Heart right ventricle (tissue), 16 donors: ENCODE measurements around the gene GAST. TPM values are rescaled to one million over a fixed set of nuclear protein-coding genes. Genes with fewer than 3 reads are reported as not detected.

ENCODE experiments used
- ATAC-seq, 8 donors: fragments of 200-7000 bp; cut with Tn5 transposase; one replicate each; pipeline ENCODE4 v1.9.1; 2020; ENCODE audit warnings: mild to moderate bottlenecking in 8 of 8, moderate library complexity in 8 of 8, moderate number of reproducible peaks in 1 of 8
- DNase-seq, 2 donors: peaks; one replicate each; pipeline ENCODE4 v3.0.0-alpha.2; 2020
- H3K27ac ChIP-seq, 10 donors: fragments of 200-600 bp; sonication (generic) in 2 of 10; one replicate each; pipeline versions ENCODE4 v1.5.0 to v1.8.0; 2020 to 2022; ENCODE audit warnings: mild to moderate bottlenecking in 3 of 10
- H3K27me3 ChIP-seq, 7 donors: fragments of 200-600 bp; one replicate each; pipeline ENCODE4 v1.8.0; 2021 to 2022; ENCODE audit warnings: mild to moderate bottlenecking in 2 of 7
- H3K36me3 ChIP-seq, 9 donors: fragments of 200-600 bp; sonication (generic) in 1 of 9; one replicate each; pipeline versions ENCODE4 v1.5.0 to v1.8.0; 2020 to 2022; ENCODE audit warnings: mild to moderate bottlenecking in 2 of 9
- H3K4me1 ChIP-seq, 9 donors: fragments of 200-600 bp; sonication (generic) in 1 of 9; one replicate each; pipeline versions ENCODE4 v1.5.0 to v1.8.0; 2020 to 2022; ENCODE audit warnings: mild to moderate bottlenecking in 4 of 9
- H3K4me3 ChIP-seq, 10 donors: fragments of 200-600 bp; sonication (generic) in 2 of 10; one replicate each; pipeline versions ENCODE4 v1.5.0 to v1.8.0; 2020 to 2022; ENCODE audit warnings: mild to moderate bottlenecking in 7 of 10, moderate library complexity in 2 of 10
- H3K9me3 ChIP-seq, 11 donors: fragments of 200-600 bp in 10 of 11; sonication (generic) in 2 of 11; one replicate each; pipeline versions ENCODE4 v1.5.0 to v1.8.0; 2013 to 2022; ENCODE audit warnings: mild to moderate bottlenecking in 2 of 11, control low read depth in 1 of 11, moderate library complexity in 1 of 11
- CTCF ChIP-seq, 9 donors: fragments of 200-600 bp; sonication (generic) in 2 of 9; IDR thresholded peaks; one replicate each; pipeline versions ENCODE4 v1.5.0 to v1.8.0; 2021 to 2022; ENCODE audit warnings: antibody characterized with exemption in 9 of 9, mild to moderate bottlenecking in 5 of 9, moderate library complexity in 1 of 9
- WGBS, 2 donors: extraction: QIAGEN DNeasy Blood & Tissue Kit; methylation state at CpG; one replicate each; pipeline ENCODE4 v1.1.7; 2013; ENCODE audit warnings: inconsistent platforms in 1 of 2; 5-methylcytosine and 5-hydroxymethylcytosine counted together
- intact Hi-C, 10 donors: fragments of 100-400 bp; cut with DNase I; formaldehyde crosslinking; loops; one replicate each; pipeline versions ENCODE4 v1.11.1 to v1.14.2; 2022
- polyA plus RNA-seq, 2 donors: library from polyadenylated mRNA; stranded (reverse); fragments of 200-250 nt; gene quantifications; one replicate each; pipeline ENCODE4 v1.2.3, GENCODE V29; 2013
- total RNA-seq, 10 donors: library from RNA; stranded (reverse); fragmentation: NEBNext Ultra II Directional in 3 of 10; extraction: Animal tissue kit (Norgen Biotek cat#: 25700) in 3 of 10; gene quantifications; one replicate each; pipeline versions ENCODE4 v1.2.1 to v1.2.4, GENCODE V29; 2021 to 2023
- donor health status: Arrhythmogenic right ventricular cardiomyopathy.
- donor health status: ischemic (EF 13 %, LVEDD 7.1; RV severe dilation, severe dysfunction).
- donor health status: healthy with polysubstance abuse.
- donor health status: DM: no; HTN: yes; CAD: no.
- donor health status: DM: no; HTN: no; CAD: no.
- donor health status: ischemic (EF 25% LVEDD 6.9; RV normal size, moderate dysfunction).
- donor health status: ischemic (EF 25% LVEDD 5.7; RV mildly dilated, moderate dysfunction).
- donor health status: healthy.
- donor health status: DM: yes; HTN: yes; CAD: no.
- donor health status: Ischemic cardiomyopathy.
- donor health status: ischemic (EF 35%, LVEDD 5.7; RV mildly dilated, moderate dysfunction).
- donor health status: nonischemic (EF 11% LVEDD 7.7; RV severe dilation, severe dysfunction).
- donor health status: DM: yes; HTN: yes; CAD: no.
- donor health status: PGD.
- donor health status: ischemic (EF 29% LVEDD 5.4; RV normal size, mild dysfunction).
- donor health status: nonischemic (EF 23%, LVEDD 6.1; RV moderate dilation, normal function).

The GAST gene
- total and polyA plus RNA-seq, 12 donors = not detected

GRCh38 chr17:41734949-41735313, 22.8 kb downstream of the GAST start:
- intact Hi-C loops = loop anchor here in 1 of 10 donors (10.0 kb wide), 1 partner anchor 230 kb away; the partner anchor contains the start of gene CNP

GRCh38 chr17:41735744-41736143, 23.6 kb downstream of the GAST start:
- Histone ChIP-seq H3K27me3 (peaks cover 19 to 72% (median 68%) of the 10 kb centered on the region in 7 donors), H3K36me3 (no peaks in the 10 kb centered on the region), H3K4me3 (no peak overlapping the region), H3K27ac (no peak overlapping the region), H3K4me1 (peaks cover 7 to 31% (median 22%) of the 10 kb centered on the region in 9 donors), H3K9me3 (no peaks in the 10 kb centered on the region)
- WGBS, 2 donors = 86 to 97% methylated on average over 4 of the region's 4 CpGs
- DNase-seq (no peak), ATAC-seq (no peak)
- intact Hi-C loops = loop anchor here in 1 of 10 donors (10.0 kb wide), 1 partner anchor 229 kb away; the partner anchor contains the start of gene CNP
- TF ChIP-seq CTCF (IDR thresholded peaks at IDR 0.05) = no peak

More at GRCh38 chr17:41734949-41735313, 22.8 kb downstream of the GAST start:
- peaks cover 19 to 78% (median 68%) of the 10 kb centered on the region in 7 donors for H3K27me3 ChIP-seq
- peak overlapping the region; percentile 8 to 57 (median 50) for H3K4me3 ChIP-seq
- ATAC-seq (peak in 1 of 8 donors; percentile 13), DNase-seq (no peak)
- no peaks in the 10 kb centered on the region for H3K36me3 ChIP-seq
- 4 to 5% methylated on average over 23 of the region's 23 CpGs for WGBS, 2 donors
- H3K9me3 ChIP-seq = no peaks in the 10 kb centered on the region
- peaks cover 7 to 31% (median 22%) of the 10 kb centered on the region in 9 donors for H3K4me1 ChIP-seq
- no peak overlapping the region for H3K27ac ChIP-seq
- no peak for TF ChIP-seq CTCF (IDR thresholded peaks at IDR 0.05)

- intact Hi-C loops = loop anchor here in 1 of 10 donors (10.0 kb wide), 1 partner anchor 228 kb away; the partner anchor contains the start of gene CNP
- WGBS, 2 donors = 68 to 74% methylated on average over 17 of the region's 17 CpGs
- no peak for TF ChIP-seq CTCF (IDR thresholded peaks at IDR 0.05)
These were observed 25.0 kb downstream of the GAST start for GRCh38 chr17:41736983-41737679.

GRCh38 chr17:41737680-41738023, 25.5 kb downstream of the GAST start:
- Histone ChIP-seq H3K9me3 (no peaks in the 10 kb centered on the region), H3K4me1 (peaks cover 7 to 27% (median 22%) of the 10 kb centered on the region in 9 donors), H3K27ac (no peak overlapping the region), H3K36me3 (no peaks in the 10 kb centered on the region), H3K4me3 (no peak overlapping the region), H3K27me3 (peaks cover 19 to 53% (median 51%) of the 10 kb centered on the region in 7 donors)
- peak in 5 of 8 donors; percentile 3 to 21 (median 8) for ATAC-seq
- WGBS, 2 donors = 28 to 29% methylated on average over 5 of the region's 5 CpGs
- intact Hi-C loops = loop anchor here (1.0 to 10.0 kb wide), 3 partner anchors 63 to 227 kb away; partner anchors contain the start of gene CNP (in 1 of the 10)
- no peak for TF ChIP-seq CTCF (IDR thresholded peaks at IDR 0.05)
- DNase-seq = no peak

More at GRCh38 chr17:41736983-41737679, 25.0 kb downstream of the GAST start:
- peaks cover 7 to 27% (median 22%) of the 10 kb centered on the region in 9 donors for H3K4me1 ChIP-seq
- H3K36me3 ChIP-seq = no peaks in the 10 kb centered on the region
- no peak overlapping the region for H3K27ac ChIP-seq
- H3K4me3 ChIP-seq = no peak overlapping the region
- DNase-seq (no peak), ATAC-seq (no peak)
- H3K9me3 ChIP-seq = no peaks in the 10 kb centered on the region
- peaks cover 19 to 58% (median 57%) of the 10 kb centered on the region in 7 donors for H3K27me3 ChIP-seq
